ENCODE data around the gene UBC. TPM values are rescaled to one million over a fixed set of nuclear protein-coding genes. Genes with fewer than 3 reads are reported as not detected.

Gene UBC
- total RNA-seq, 1 experiment from 2014 or later: 523 TPM

DNA sequence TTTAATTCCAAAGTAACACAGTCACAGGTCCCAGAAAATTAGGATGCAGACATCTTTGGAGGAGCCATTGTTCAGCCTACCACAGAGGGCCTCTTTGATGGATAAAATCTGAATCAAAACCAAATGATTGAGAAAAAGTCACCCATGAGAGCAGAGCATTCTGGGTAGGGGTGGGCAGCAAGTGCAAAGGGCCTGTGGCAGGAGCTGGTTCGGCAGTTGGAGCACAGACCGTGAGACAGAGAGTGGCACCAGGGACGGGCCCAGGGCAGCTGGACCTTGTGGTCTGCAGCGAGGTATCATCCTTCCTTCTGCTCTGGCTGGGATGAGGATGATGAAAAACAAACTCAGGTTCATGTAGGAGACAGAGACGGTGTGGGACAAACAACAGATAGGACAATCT is 18.0 kb downstream of the UBC start:
- no peaks in the 10 kb centered on the region for H3K27me3 ChIP-seq (ENCODE audit: insufficient read depth, low read length)
- no peak overlapping the region for H2BK5ac ChIP-seq (ENCODE audit: insufficient read length, low read length)
- Mint-ChIP-seq H3K9me3 (peaks cover 0 to 5% of the 10 kb centered on the region in 2 experiments; a peak in 3 of 5 replicates), H3K4me3 (no peak overlapping the region), H3K27ac (no peak overlapping the region; a peak in 1 of 7 replicates), H3K27me3 (ENCODE audit: low read depth) (peaks cover 3% of the 10 kb centered on the region), H3K4me1 (peaks cover 0 to 4% of the 10 kb centered on the region in 2 experiments; a peak in 2 of 4 replicates), H3K36me3 (ENCODE audit: insufficient read depth in 1 of 3, low read depth in 3 of 3) (no peaks in the 10 kb centered on the region)
- H3K9me3 ChIP-seq (ENCODE audit: control insufficient read depth, low read depth, low read length): no peaks in the 10 kb centered on the region
- H3K18ac ChIP-seq (ENCODE audit: insufficient read length, low read depth, low read length): no peak overlapping the region
- H4K91ac ChIP-seq (ENCODE audit: insufficient read length, low read depth, low read length): no peak overlapping the region
- no peaks in the 10 kb centered on the region for H3K23me2 ChIP-seq (ENCODE audit: insufficient read length, low read depth, low read length, poor library complexity, severe bottlenecking)
- no peak overlapping the region for H3K4me2 ChIP-seq (ENCODE audit: insufficient read depth, insufficient read length, low read length)
- no CpG with 5 or more reads among the region's 5 CpGs for WGBS (ENCODE audit: extremely low coverage, insufficient read length, low lambda C conversion rate)
- H2BK20ac ChIP-seq (ENCODE audit: low read depth, low read length, poor library complexity, severe bottlenecking): no peak overlapping the region
- DNase-seq: no peak
- H3K23ac ChIP-seq (ENCODE audit: insufficient read length, low read depth, low read length): no peak overlapping the region
- no peak overlapping the region for H2BK120ac ChIP-seq (ENCODE audit: low read depth, low read length, poor library complexity, severe bottlenecking)
- H4K20me1 ChIP-seq (ENCODE audit: control insufficient read depth, insufficient read depth, insufficient read length): no peaks in the 10 kb centered on the region
- H2BK12ac ChIP-seq (ENCODE audit: insufficient read length, low read depth, low read length): no peak overlapping the region
- no peak overlapping the region for H2AK5ac ChIP-seq (ENCODE audit: insufficient read length, low read length)
- H4K8ac ChIP-seq (replicated peaks; ENCODE audit: insufficient read length, low read depth, low read length): no peak overlapping the region
- no peak overlapping the region for H3K27ac ChIP-seq (ENCODE audit: insufficient read length, low read depth, low read length)
- no peak overlapping the region for H3K4ac ChIP-seq (ENCODE audit: low read depth, low read length)
- no peaks in the 10 kb centered on the region for H3K4me1 ChIP-seq (ENCODE audit: insufficient read depth, low read length)
- no peaks in the 10 kb centered on the region for H3K79me1 ChIP-seq (ENCODE audit: insufficient read depth, low read depth, low read length, poor library complexity, severe bottlenecking)
- H3K9ac ChIP-seq (ENCODE audit: extremely low read depth, insufficient read length, low read length): no peak overlapping the region
- no peak overlapping the region for H2AFZ ChIP-seq (ENCODE audit: low read length)
- H4K5ac ChIP-seq (ENCODE audit: insufficient read length, low read depth, low read length): no peak overlapping the region
- H3T11ph ChIP-seq (ENCODE audit: low read length): no peak overlapping the region
- no peak overlapping the region for H3K56ac ChIP-seq (ENCODE audit: insufficient read length, low read depth, low read length)
- no peaks in the 10 kb centered on the region for H3K79me2 ChIP-seq (ENCODE audit: insufficient read depth, low read length)
- TF ChIP-seq CTCF (conservative IDR thresholded peaks at IDR 0.05): no peak
- H3K14ac ChIP-seq (ENCODE audit: insufficient read depth, low read length): no peak overlapping the region
- no peak overlapping the region for H2BK15ac ChIP-seq (ENCODE audit: low read depth, low read length)

All from H9 (cell line).